Measurements from ENCODE around the gene TRIM24. TPM values are rescaled to one million over a fixed set of nuclear protein-coding genes. Genes with fewer than 3 reads are reported as not detected.
"Not testable (repeated sequence)": the region's sequence is repeated elsewhere in the genome, so short reads cannot be mapped to it uniquely, and the experiment has no call there.

TRIM24 gene
- total RNA-seq, 1 donor from 2014 or later: 17.3 TPM

- Mint-ChIP-seq H3K9me3 (peaks cover 4% of the 10 kb centered on the region), H3K27me3 (no peaks in the 10 kb centered on the region), H3K36me3 (ENCODE audit: low read depth) (no peaks in the 10 kb centered on the region), H3K4me3 (no peak overlapping the region), H3K27ac (no peak overlapping the region), H3K4me1 (peaks cover 3% of the 10 kb centered on the region)
- DNase-seq: no peak
- intact Hi-C loops (cut with micrococcal nuclease): no loop called here
Observed at GRCh38 chr7:138440460-138440859, 19.6 kb upstream of the TRIM24 start.

- intact Hi-C loops (cut with micrococcal nuclease): no loop called here
- Mint-ChIP-seq H3K4me3 (no peak overlapping the region), H3K9me3 (peaks cover 4% of the 10 kb centered on the region), H3K27me3 (peaks cover 2% of the 10 kb centered on the region), H3K27ac (no peak overlapping the region), H3K4me1 (peaks cover 3% of the 10 kb centered on the region), H3K36me3 (ENCODE audit: low read depth) (no peaks in the 10 kb centered on the region)
- DNase-seq: no peak
Observed at GRCh38 chr7:138442822-138443221, 17.2 kb upstream of the TRIM24 start.

- Mint-ChIP-seq H3K27me3 (peaks cover 9% of the 10 kb centered on the region), H3K27ac (no peak overlapping the region), H3K36me3 (ENCODE audit: low read depth) (no peaks in the 10 kb centered on the region), H3K9me3 (no peaks in the 10 kb centered on the region), H3K4me3 (no peak overlapping the region), H3K4me1 (no peaks in the 10 kb centered on the region)
- DNase-seq: peak; percentile 73
- intact Hi-C loops (cut with micrococcal nuclease): loop anchor here (1.0 kb wide), 1 partner anchor 289 kb away; no protein-coding TSS in a partner anchor
Observed at GRCh38 chr7:138449580-138449979, 10.5 kb upstream of the TRIM24 start.

GRCh38 chr7:138455609-138456008 is 4.5 kb upstream of the TRIM24 start:
- Mint-ChIP-seq H3K36me3 (ENCODE audit: low read depth) (no peaks in the 10 kb centered on the region), H3K4me3 (no peak overlapping the region)

GRCh38 chr7:138456220-138456619 is 3.8 kb upstream of the TRIM24 start:
- no peaks in the 10 kb centered on the region for H3K36me3 Mint-ChIP-seq (ENCODE audit: low read depth)
- H3K27ac Mint-ChIP-seq: no peak overlapping the region
- DNase-seq: no peak
- H3K27me3 Mint-ChIP-seq: peaks cover 5% of the 10 kb centered on the region
- H3K9me3 Mint-ChIP-seq: no peaks in the 10 kb centered on the region
- H3K4me1 Mint-ChIP-seq: peaks cover 4% of the 10 kb centered on the region
- intact Hi-C loops (cut with micrococcal nuclease): loop anchor here (5.0 kb wide), 1 partner anchor 284 kb away; no protein-coding TSS in a partner anchor
- H3K4me3 Mint-ChIP-seq: no peak overlapping the region

More at GRCh38 chr7:138455609-138456008, 4.5 kb upstream of the TRIM24 start:
- H3K27ac Mint-ChIP-seq: no peak overlapping the region
- H3K9me3 Mint-ChIP-seq: no peaks in the 10 kb centered on the region
- no peak for DNase-seq
- intact Hi-C loops (cut with micrococcal nuclease): loop anchor here (5.0 kb wide), 1 partner anchor 283 kb away; no protein-coding TSS in a partner anchor
- peaks cover 5% of the 10 kb centered on the region for H3K27me3 Mint-ChIP-seq
- H3K4me1 Mint-ChIP-seq: peaks cover 3% of the 10 kb centered on the region

- Mint-ChIP-seq H3K36me3 (ENCODE audit: low read depth) (peaks cover 6% of the 10 kb centered on the region), H3K27me3 (peaks cover 2% of the 10 kb centered on the region), H3K27ac (no peak overlapping the region), H3K4me3 (peak overlapping the region; percentile 4), H3K9me3 (no peaks in the 10 kb centered on the region), H3K4me1 (peaks cover 14% of the 10 kb centered on the region)
- intact Hi-C loops (cut with micrococcal nuclease): loop anchor here (1.0 to 5.0 kb wide), 2 partner anchors 286 to 456 kb away; partner anchors contain the start of gene CREB3L2
- DNase-seq: no peak
Observed at GRCh38 chr7:138458576-138459412, 1.3 kb upstream of the TRIM24 start.

- no peaks in the 10 kb centered on the region for H3K9me3 Mint-ChIP-seq
Observed at GRCh38 chr7:138459413-138460175, 465 bp upstream of the TRIM24 start.

GRCh38 chr7:138460649-138461607 is 869 bp downstream of the TRIM24 start:
- Mint-ChIP-seq H3K4me3 (peak overlapping the region; percentile 87), H3K27ac (peak overlapping the region; percentile 84), H3K27me3 (peaks cover 2% of the 10 kb centered on the region), H3K4me1 (peaks cover 24% of the 10 kb centered on the region), H3K36me3 (ENCODE audit: low read depth) (peaks cover 9% of the 10 kb centered on the region), H3K9me3 (no peaks in the 10 kb centered on the region)
- peak; percentile 89 for DNase-seq
- intact Hi-C loops (cut with micrococcal nuclease): loop anchor here (1.0 to 5.0 kb wide), 5 partner anchors 18 to 896 kb away; partner anchors contain the start of gene LUC7L2

More at GRCh38 chr7:138459413-138460175, 465 bp upstream of the TRIM24 start:
- intact Hi-C loops (cut with micrococcal nuclease): loop anchor here (1.0 to 5.0 kb wide), 6 partner anchors 19 to 898 kb away; partner anchors contain the start of genes CREB3L2 and LUC7L2
- Mint-ChIP-seq H3K4me3 (peak overlapping the region; percentile 78), H3K27me3 (peaks cover 2% of the 10 kb centered on the region), H3K36me3 (ENCODE audit: low read depth) (peaks cover 9% of the 10 kb centered on the region), H3K4me1 (peaks cover 17% of the 10 kb centered on the region), H3K27ac (peak overlapping the region; percentile 47)
- DNase-seq: peak; percentile 99

GRCh38 chr7:138463291-138463618 is 3.2 kb downstream of the TRIM24 start:
- H3K27ac Mint-ChIP-seq, DNase-seq, H3K27me3 Mint-ChIP-seq, H3K9me3 Mint-ChIP-seq: not testable (repeated sequence)
- Mint-ChIP-seq H3K36me3 (ENCODE audit: low read depth) (peaks cover 12% of the 10 kb centered on the region), H3K4me1 (peaks cover 29% of the 10 kb centered on the region), H3K4me3 (peak overlapping the region; percentile 67)
- intact Hi-C loops (cut with micrococcal nuclease): loop anchor here (5.0 kb wide), 2 partner anchors 274 to 894 kb away; partner anchors contain the start of gene LUC7L2

- Mint-ChIP-seq H3K4me1 (peaks cover 30% of the 10 kb centered on the region), H3K9me3 (peaks cover 3% of the 10 kb centered on the region), H3K36me3 (ENCODE audit: low read depth) (peaks cover 19% of the 10 kb centered on the region), H3K27me3 (no peaks in the 10 kb centered on the region), H3K4me3 (no peak overlapping the region), H3K27ac (no peak overlapping the region)
- no peak for DNase-seq
- intact Hi-C loops (cut with micrococcal nuclease): no loop called here
Observed at GRCh38 chr7:138465046-138465445, 5.0 kb downstream of the TRIM24 start.

- H3K27ac Mint-ChIP-seq; intact Hi-C loops (cut with micrococcal nuclease); H3K4me3 Mint-ChIP-seq; H3K27me3 Mint-ChIP-seq; DNase-seq; H3K9me3 Mint-ChIP-seq: not testable (repeated sequence)
- peaks cover 31% of the 10 kb centered on the region for H3K4me1 Mint-ChIP-seq
- peaks cover 19% of the 10 kb centered on the region for H3K36me3 Mint-ChIP-seq (ENCODE audit: low read depth)
Observed at GRCh38 chr7:138466069-138466756, 6.2 kb downstream of the TRIM24 start.

GRCh38 chr7:138468244-138469123 is 8.4 kb downstream of the TRIM24 start:
- no peak for DNase-seq

More at GRCh38 chr7:138468244-138469123, 8.4 kb downstream of the TRIM24 start:
- Mint-ChIP-seq H3K9me3 (peaks cover 3% of the 10 kb centered on the region), H3K27me3 (no peaks in the 10 kb centered on the region), H3K4me3 (no peak overlapping the region), H3K27ac (no peak overlapping the region), H3K36me3 (ENCODE audit: low read depth) (peaks cover 18% of the 10 kb centered on the region), H3K4me1 (peaks cover 24% of the 10 kb centered on the region)
- intact Hi-C loops (cut with micrococcal nuclease): no loop called here
